Measurements from ENCODE around the gene NAT8.
"Not testable (repeated sequence)": the region's sequence is repeated elsewhere in the genome, so short reads cannot be mapped to it uniquely, and the experiment has no call there.

The NAT8 gene

DNA sequence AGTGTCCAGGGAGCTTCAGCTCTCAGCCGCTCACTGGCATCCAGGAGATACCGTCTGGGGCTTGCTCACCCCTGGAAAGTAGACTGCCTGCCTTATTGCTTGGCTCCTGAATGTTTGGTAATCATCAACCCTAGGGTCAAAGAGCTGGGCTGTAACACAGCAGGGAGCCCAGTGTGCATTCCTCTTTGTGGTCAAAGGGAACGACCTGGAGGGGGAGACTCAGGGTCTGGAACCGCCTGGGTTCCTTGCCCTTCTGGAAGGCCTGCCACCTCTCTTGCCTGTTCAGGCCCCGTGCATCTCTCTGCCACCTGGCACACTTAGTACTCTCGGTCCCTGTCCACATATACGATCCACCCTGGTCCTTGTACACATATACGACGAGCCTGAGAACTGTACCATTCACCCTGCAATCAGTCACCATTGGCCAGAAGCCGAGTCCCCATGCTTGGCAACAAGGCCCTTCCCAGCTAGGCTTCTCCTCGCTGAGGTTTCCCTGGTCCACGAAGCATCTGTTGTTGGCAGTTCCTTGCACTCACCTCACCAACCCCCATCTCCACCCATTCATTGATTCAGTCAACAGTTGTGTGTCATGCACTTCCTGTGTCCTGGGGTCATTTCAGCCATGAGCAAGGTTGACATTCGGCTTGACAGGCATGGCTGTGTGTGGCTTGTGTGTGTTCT lies at the start of gene NAT8:
Gene NAT8, minus strand, starts transcription at position 85 of the 681 bp plus-strand sequence. CDS start 794 bp downstream, outside the sequence.
- H3K4me3 ChIP-seq (ENCODE audit: low read length) = no peak within 1 kb of the TSS
- H4K20me1 ChIP-seq (ENCODE audit: control insufficient read depth, insufficient read depth, low read depth, low read length) = no peaks in the 10 kb centered on the region
- no peaks in the 10 kb centered on the region for H3K36me3 ChIP-seq (ENCODE audit: control insufficient read depth, low read length)
- TF ChIP-seq EZH2phosphoT487 (IDR thresholded peaks at IDR 0.05; ENCODE audit: borderline replicate concordance, low read length) = no peak
- TF ChIP-seq, protein P1, sequence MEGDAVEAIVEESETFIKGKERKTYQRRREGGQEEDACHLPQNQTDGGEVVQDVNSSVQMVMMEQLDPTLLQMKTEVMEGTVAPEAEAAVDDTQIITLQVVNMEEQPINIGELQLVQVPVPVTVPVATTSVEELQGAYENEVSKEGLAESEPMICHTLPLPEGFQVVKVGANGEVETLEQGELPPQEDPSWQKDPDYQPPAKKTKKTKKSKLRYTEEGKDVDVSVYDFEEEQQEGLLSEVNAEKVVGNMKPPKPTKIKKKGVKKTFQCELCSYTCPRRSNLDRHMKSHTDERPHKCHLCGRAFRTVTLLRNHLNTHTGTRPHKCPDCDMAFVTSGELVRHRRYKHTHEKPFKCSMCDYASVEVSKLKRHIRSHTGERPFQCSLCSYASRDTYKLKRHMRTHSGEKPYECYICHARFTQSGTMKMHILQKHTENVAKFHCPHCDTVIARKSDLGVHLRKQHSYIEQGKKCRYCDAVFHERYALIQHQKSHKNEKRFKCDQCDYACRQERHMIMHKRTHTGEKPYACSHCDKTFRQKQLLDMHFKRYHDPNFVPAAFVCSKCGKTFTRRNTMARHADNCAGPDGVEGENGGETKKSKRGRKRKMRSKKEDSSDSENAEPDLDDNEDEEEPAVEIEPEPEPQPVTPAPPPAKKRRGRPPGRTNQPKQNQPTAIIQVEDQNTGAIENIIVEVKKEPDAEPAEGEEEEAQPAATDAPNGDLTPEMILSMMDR (IDR thresholded peaks at IDR 0.05; ENCODE audit: low read depth, low read length, poor library complexity, severe bottlenecking) = no peak
- H3K4me2 ChIP-seq (ENCODE audit: low read length) = no peak within 1 kb of the TSS
- H3K4me1 ChIP-seq (ENCODE audit: control insufficient read depth, low read length) = no peaks in the 10 kb centered on the region
- H3K9me2 ChIP-seq (replicated peaks; ENCODE audit: control insufficient read depth, low read length) = no peaks in the 10 kb centered on the region
- H3F3A ChIP-seq (ENCODE audit: control insufficient read depth, insufficient read depth) = no peaks in the 10 kb centered on the region
- no peak within 1 kb of the TSS for H3K27ac ChIP-seq (ENCODE audit: low read depth, low read length)
- peaks cover 3% of the 10 kb centered on the region; the same call in 1 of the 2 replicates for H3K9me3 ChIP-seq (ENCODE audit: control insufficient read depth, insufficient read depth, low read length)
- no peaks in the 10 kb centered on the region for H3K27me3 ChIP-seq (ENCODE audit: control insufficient read depth, low read length)
- no peaks in the 10 kb centered on the region for H3K79me2 ChIP-seq (ENCODE audit: control insufficient read depth, low read length)

DNA sequence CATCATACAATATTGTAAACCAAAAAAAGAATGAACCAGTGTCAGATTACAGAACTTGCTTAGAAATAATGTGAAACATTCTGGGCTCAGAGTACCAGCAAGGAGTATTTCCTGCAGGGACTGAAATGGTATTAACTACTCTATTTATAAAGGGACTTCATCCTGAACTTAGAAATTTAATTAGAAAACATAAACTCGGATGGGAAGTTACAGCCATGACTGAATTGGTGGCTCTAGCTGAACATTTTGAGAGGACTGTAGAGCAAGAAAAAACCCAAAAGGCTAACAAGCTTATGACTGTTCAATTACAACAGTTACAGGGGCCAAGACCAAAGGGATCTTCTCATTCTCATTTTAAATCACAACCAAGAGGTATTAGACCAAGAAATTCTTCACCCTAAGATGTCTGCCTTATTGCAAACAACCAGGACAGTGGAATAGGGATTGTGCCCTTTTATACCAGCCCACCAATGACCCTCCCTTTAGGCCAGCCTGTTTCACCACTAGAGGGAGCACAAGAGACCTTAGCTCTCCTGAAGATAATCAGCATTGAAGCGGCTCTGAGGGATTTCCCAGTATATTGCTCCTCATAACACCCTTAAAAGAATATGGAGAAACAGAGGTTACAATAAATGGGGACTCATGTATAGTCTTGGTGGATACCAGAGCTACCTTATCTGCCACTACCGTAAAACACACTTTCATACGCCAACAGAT lies 48.3 kb upstream of the NAT8 start:
- H3K4me1 ChIP-seq (ENCODE audit: control insufficient read depth, low read length); H3K79me2 ChIP-seq (ENCODE audit: control insufficient read depth, low read length); H3F3A ChIP-seq (ENCODE audit: control insufficient read depth, insufficient read depth); H3K9me3 ChIP-seq (ENCODE audit: control insufficient read depth, insufficient read depth, low read length); H3K9me2 ChIP-seq (replicated peaks; ENCODE audit: control insufficient read depth, low read length); H3K4me3 ChIP-seq (ENCODE audit: low read length); H3K27me3 ChIP-seq (ENCODE audit: control insufficient read depth, low read length); H3K27ac ChIP-seq (ENCODE audit: low read depth, low read length); H3K4me2 ChIP-seq (ENCODE audit: low read length); H3K36me3 ChIP-seq (ENCODE audit: control insufficient read depth, low read length); H4K20me1 ChIP-seq (ENCODE audit: control insufficient read depth, insufficient read depth, low read depth, low read length): not testable (repeated sequence)
- TF ChIP-seq, protein P1 (IDR thresholded peaks at IDR 0.05; ENCODE audit: low read depth, low read length, poor library complexity, severe bottlenecking) = peak; percentile 49

DNA sequence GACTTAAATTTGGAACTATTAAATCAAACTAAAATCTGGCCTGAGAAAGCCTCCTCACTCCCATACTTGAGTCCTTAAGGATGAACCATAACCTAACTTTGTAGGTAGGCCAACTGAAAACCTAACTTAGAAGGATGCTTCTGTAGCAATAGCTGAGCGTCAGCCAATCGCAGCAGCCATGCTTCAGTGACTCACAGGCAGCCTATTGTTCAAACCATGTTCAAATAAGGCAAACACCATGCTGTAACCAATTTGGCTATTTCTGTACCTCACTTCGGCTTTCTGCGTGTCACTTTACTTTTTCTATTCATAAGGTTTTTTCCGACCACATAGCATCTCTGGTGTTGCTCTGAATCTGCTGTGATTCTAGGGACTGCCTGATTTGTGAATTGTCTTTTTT lies 46.3 kb upstream of the NAT8 start:
- not testable (repeated sequence) for H4K20me1 ChIP-seq (ENCODE audit: control insufficient read depth, insufficient read depth, low read depth, low read length); H3K27me3 ChIP-seq (ENCODE audit: control insufficient read depth, low read length); H3K4me2 ChIP-seq (ENCODE audit: low read length); H3K36me3 ChIP-seq (ENCODE audit: control insufficient read depth, low read length); H3F3A ChIP-seq (ENCODE audit: control insufficient read depth, insufficient read depth); H3K79me2 ChIP-seq (ENCODE audit: control insufficient read depth, low read length); H3K9me3 ChIP-seq (ENCODE audit: control insufficient read depth, insufficient read depth, low read length); H3K4me3 ChIP-seq (ENCODE audit: low read length); H3K27ac ChIP-seq (ENCODE audit: low read depth, low read length); H3K9me2 ChIP-seq (replicated peaks; ENCODE audit: control insufficient read depth, low read length); H3K4me1 ChIP-seq (ENCODE audit: control insufficient read depth, low read length)

DNA sequence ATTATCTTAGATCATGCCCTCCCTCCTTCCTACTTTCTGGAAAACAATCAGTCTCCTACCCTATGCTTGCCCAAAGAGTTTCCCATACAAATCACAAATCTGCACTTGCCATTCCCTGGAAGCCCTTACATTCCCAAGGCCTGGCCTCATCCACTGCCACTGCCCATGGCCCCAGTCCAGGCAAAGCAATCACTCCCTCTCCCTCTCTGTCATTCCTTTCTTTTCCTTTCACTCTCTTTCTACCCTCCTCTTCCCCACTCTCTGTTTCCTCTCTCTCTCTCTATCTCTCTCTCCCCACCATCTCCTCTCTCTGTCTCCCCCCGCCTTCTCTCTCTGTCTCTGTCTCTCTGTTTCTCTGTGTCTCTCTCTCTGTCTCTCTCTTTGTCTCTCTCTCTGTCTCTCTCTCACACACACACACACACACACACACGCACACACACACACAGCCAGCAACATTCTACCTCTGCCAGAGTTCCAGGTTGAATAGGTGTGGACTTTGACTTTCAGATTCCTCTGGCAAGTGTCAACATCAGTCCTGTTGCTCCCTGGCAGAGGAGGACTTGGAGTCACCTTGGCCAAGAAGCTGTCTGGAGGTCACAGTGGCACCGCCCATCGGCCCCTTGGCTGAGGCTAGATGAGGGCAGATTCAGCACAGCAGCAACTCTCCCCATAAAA lies 43.7 kb upstream of the NAT8 start:
- Histone ChIP-seq H3K4me3 (ENCODE audit: low read length) (no peak overlapping the region), H3K9me2 (replicated peaks; ENCODE audit: control insufficient read depth, low read length) (no peaks in the 10 kb centered on the region), H3K27me3 (ENCODE audit: control insufficient read depth, low read length) (peaks cover 7% of the 10 kb centered on the region; the same call in 1 of the 2 replicates), H3K79me2 (ENCODE audit: control insufficient read depth, low read length) (no peaks in the 10 kb centered on the region), H3K27ac (ENCODE audit: low read depth, low read length) (no peak overlapping the region), H3F3A (ENCODE audit: control insufficient read depth, insufficient read depth) (no peaks in the 10 kb centered on the region), H3K9me3 (ENCODE audit: control insufficient read depth, insufficient read depth, low read length) (no peaks in the 10 kb centered on the region), H4K20me1 (ENCODE audit: control insufficient read depth, insufficient read depth, low read depth, low read length) (no peaks in the 10 kb centered on the region), H3K4me1 (ENCODE audit: control insufficient read depth, low read length) (no peaks in the 10 kb centered on the region), H3K4me2 (ENCODE audit: low read length) (no peak overlapping the region), H3K36me3 (ENCODE audit: control insufficient read depth, low read length) (no peaks in the 10 kb centered on the region)
- TF ChIP-seq EZH2phosphoT487 (IDR thresholded peaks at IDR 0.05; ENCODE audit: borderline replicate concordance, low read length) = no peak
- TF ChIP-seq, protein P1 (IDR thresholded peaks at IDR 0.05; ENCODE audit: low read depth, low read length, poor library complexity, severe bottlenecking) = no peak

DNA sequence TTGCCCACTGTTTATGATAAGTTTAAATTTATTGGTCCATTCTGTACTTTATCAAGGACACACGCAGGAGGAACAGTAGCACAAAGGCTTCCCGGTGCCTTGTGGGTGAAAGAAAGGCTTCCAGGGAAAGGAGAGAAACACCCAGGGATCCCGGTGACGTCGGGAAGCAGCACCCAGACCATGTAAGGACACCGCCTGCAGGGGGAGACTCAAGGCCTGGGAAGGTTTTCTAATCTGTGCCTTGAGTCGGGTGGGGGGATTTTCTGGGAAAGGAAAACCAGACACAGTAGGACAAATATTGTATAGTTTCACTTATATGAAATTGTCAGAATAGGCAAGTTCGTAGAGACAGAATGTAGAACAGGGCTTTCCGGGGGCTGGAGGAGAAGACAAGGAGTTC lies 42.7 kb upstream of the NAT8 start:
- not testable (repeated sequence) for H3K36me3 ChIP-seq (ENCODE audit: control insufficient read depth, low read length); H4K20me1 ChIP-seq (ENCODE audit: control insufficient read depth, insufficient read depth, low read depth, low read length); H3K4me3 ChIP-seq (ENCODE audit: low read length); H3K4me2 ChIP-seq (ENCODE audit: low read length); H3F3A ChIP-seq (ENCODE audit: control insufficient read depth, insufficient read depth); H3K79me2 ChIP-seq (ENCODE audit: control insufficient read depth, low read length); H3K27ac ChIP-seq (ENCODE audit: low read depth, low read length); H3K9me2 ChIP-seq (replicated peaks; ENCODE audit: control insufficient read depth, low read length); H3K27me3 ChIP-seq (ENCODE audit: control insufficient read depth, low read length); H3K4me1 ChIP-seq (ENCODE audit: control insufficient read depth, low read length); H3K9me3 ChIP-seq (ENCODE audit: control insufficient read depth, insufficient read depth, low read length)
